Osteocyte (in vitro differentiated cells): Measurements from ENCODE around the gene SPATS2L. TPM values are rescaled to one million over a fixed set of nuclear protein-coding genes. Genes with fewer than 3 reads are reported as not detected.
A peak's percentile ranks its signal among the peaks of the same experiment; 100 is the strongest.

Experiments used
- DNase-seq: peaks from one replicate; pipeline ENCODE4 v3.0.0; 2021; ENCODE audit warnings: mixed read lengths; ENCODE audit not compliant: unreplicated experiment; ENCODE audit errors: extremely low spot score
- H3K27ac Mint-ChIP-seq: one replicate; pipeline ENCODE4 v1.8.0; 2021; ENCODE audit warnings: mild to moderate bottlenecking, mixed read lengths; ENCODE audit not compliant: unreplicated experiment
- H3K27me3 Mint-ChIP-seq: one replicate; pipeline ENCODE4 v1.8.0; 2021; ENCODE audit warnings: mixed read lengths; ENCODE audit not compliant: unreplicated experiment
- H3K36me3 Mint-ChIP-seq: one replicate; pipeline ENCODE4 v1.8.0; 2021; ENCODE audit warnings: mixed read lengths; ENCODE audit not compliant: unreplicated experiment
- H3K4me1 Mint-ChIP-seq: one replicate; pipeline ENCODE4 v1.8.0; 2021; ENCODE audit warnings: mixed read lengths; ENCODE audit not compliant: unreplicated experiment
- H3K4me3 Mint-ChIP-seq: one replicate; pipeline ENCODE4 v1.8.0; 2021; ENCODE audit warnings: mild to moderate bottlenecking, moderate library complexity, mixed read lengths; ENCODE audit not compliant: unreplicated experiment
- H3K9me3 Mint-ChIP-seq: one replicate; pipeline ENCODE4 v1.8.0; 2021; ENCODE audit warnings: mixed read lengths; ENCODE audit not compliant: unreplicated experiment
- total RNA-seq: library from RNA; stranded (reverse); gene quantifications from 2 replicates; pipeline ENCODE4 v1.2.1, GENCODE V29; 2021
- TF ChIP-seq, protein P1 (sequence below): fragments of 200-600 bp; sonication (generic); IDR thresholded peaks from 2 replicates; pipeline ENCODE4 v1.5.0; 2021; ENCODE audit warnings: antibody characterized with exemption, mild to moderate bottlenecking, moderate library complexity

The SPATS2L gene
- total RNA-seq, 1 donor from 2014 or later = 152 TPM

DNA sequence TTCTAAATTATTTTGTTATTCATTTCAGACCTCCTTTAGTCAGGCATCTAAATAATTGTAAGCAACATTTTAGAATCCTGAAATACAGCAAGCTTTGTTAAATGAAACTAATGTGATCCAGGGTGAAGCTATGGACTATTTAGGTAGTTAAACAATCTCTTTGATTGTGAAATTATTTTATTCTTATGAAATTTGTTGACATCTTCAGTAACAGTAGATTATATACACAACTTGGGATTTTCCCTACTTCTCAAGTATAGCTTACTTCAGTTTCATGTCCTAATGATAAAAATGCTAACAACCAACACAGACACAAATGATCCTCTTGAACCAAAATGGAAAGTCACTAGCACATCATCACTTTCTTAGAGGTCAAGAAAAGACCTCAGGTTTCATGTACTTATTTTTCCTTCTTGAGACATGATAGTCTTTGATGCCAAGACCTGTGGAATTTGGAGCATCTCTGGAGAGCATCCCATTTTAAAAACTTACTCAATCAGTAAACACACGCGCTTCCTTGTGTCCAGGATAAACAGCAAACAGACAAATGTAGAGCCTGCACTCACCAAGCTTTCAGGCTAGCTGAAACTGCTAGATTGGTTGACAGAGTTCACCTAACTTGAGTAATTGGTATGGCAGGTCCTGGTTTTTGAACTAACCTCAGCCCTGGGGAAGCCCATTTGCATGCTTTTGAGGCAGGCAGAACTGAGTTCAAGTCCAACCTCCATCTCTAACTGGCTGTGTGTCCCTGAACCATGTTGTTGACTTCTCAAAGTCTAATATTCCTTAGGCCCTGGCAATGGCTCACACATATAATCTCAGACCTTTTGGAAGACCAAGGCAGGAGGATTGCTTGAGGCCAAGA lies 155.6 kb downstream of the SPATS2L start:
- H3K9me3 Mint-ChIP-seq = no peaks in the 10 kb centered on the region
- no peak for DNase-seq
- no peak overlapping the region for H3K27ac Mint-ChIP-seq

DNA sequence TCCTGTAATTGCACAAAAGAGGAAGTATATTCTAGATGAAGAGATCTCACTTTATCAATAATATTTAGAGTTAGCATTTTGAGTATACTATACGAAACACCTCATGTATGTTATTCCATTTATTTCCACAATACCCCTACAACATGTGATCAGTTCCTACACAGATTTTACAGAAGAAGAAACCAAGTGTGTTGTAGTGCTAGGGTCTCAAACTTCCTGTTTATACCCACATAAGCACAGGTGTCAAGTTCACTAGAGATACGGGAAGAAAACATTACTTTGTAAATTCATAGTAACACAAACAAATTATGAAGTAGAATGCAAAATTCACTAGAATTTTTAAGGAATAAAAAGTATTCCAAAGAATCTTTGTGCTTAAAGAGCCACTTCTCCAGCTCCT lies 157.0 kb downstream of the SPATS2L start:
- Mint-ChIP-seq H3K9me3 (no peaks in the 10 kb centered on the region), H3K4me1 (peaks cover 4% of the 10 kb centered on the region), H3K27me3 (no peaks in the 10 kb centered on the region), H3K4me3 (no peak overlapping the region), H3K36me3 (peaks cover 49% of the 10 kb centered on the region), H3K27ac (no peak overlapping the region)
- TF ChIP-seq, protein P1, sequence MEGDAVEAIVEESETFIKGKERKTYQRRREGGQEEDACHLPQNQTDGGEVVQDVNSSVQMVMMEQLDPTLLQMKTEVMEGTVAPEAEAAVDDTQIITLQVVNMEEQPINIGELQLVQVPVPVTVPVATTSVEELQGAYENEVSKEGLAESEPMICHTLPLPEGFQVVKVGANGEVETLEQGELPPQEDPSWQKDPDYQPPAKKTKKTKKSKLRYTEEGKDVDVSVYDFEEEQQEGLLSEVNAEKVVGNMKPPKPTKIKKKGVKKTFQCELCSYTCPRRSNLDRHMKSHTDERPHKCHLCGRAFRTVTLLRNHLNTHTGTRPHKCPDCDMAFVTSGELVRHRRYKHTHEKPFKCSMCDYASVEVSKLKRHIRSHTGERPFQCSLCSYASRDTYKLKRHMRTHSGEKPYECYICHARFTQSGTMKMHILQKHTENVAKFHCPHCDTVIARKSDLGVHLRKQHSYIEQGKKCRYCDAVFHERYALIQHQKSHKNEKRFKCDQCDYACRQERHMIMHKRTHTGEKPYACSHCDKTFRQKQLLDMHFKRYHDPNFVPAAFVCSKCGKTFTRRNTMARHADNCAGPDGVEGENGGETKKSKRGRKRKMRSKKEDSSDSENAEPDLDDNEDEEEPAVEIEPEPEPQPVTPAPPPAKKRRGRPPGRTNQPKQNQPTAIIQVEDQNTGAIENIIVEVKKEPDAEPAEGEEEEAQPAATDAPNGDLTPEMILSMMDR = no peak
- no peak for DNase-seq

More for the DNA sequence above, 155.6 kb downstream of the SPATS2L start:
- H3K36me3 Mint-ChIP-seq = peaks cover 45% of the 10 kb centered on the region
- no peak overlapping the region for H3K4me3 Mint-ChIP-seq
- peaks cover under 1% of the 10 kb centered on the region for H3K4me1 Mint-ChIP-seq
- H3K27me3 Mint-ChIP-seq = no peaks in the 10 kb centered on the region
- TF ChIP-seq, protein P1 = no peak

DNA sequence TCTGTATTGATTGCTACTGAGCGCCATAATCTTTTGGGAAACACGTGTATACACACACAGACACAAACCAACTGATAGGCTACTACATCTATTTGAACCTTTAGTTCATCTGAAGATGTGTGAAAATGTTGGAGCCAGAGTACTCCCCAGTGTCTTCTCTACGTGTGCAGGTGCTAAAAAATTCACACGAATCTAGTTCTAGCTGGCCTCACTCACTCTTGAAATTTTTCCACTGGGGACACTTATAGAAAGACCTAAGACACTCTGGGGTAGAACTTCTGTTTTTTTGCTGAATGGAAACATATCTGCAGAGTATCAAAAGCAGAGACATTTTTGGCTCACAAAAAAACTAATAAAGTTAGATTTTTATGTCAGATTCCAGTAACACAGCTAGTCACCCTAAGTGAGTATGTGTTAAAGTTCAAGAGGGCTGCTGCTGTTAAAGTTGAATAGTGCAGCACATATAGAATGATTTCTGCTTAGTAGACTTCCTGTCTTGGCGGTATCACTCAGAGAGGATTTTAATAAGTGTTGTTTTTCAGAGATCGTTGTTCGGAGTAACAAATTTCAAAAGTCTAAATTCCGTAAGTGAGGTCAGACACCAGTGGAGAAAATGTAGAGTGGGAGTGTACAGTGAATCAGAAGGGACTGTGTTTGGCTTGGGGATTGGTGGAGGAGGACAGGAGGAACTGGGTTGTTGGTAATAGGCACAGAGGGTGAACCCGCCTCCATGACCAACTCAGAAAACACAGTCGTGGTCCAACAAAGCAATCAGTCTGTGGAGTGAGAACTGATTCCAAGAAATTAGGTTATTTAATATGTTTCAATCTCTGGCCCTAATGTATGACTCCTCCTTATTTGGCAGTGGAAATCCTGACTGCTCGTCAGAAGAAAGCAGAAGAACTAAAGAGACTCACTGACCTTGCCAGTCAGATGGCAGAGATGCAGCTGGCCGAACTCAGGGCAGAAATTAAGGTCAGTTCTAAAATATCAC lies 160.2 kb downstream of the SPATS2L start:
- H3K9me3 Mint-ChIP-seq = no peaks in the 10 kb centered on the region
- H3K4me1 Mint-ChIP-seq = peaks cover 4% of the 10 kb centered on the region
- peaks cover 56% of the 10 kb centered on the region for H3K36me3 Mint-ChIP-seq
- no peak for DNase-seq
- H3K27ac Mint-ChIP-seq = peak overlapping the region; percentile 17
- TF ChIP-seq, protein P1 = no peak
- H3K27me3 Mint-ChIP-seq = no peaks in the 10 kb centered on the region
- no peak overlapping the region for H3K4me3 Mint-ChIP-seq

DNA sequence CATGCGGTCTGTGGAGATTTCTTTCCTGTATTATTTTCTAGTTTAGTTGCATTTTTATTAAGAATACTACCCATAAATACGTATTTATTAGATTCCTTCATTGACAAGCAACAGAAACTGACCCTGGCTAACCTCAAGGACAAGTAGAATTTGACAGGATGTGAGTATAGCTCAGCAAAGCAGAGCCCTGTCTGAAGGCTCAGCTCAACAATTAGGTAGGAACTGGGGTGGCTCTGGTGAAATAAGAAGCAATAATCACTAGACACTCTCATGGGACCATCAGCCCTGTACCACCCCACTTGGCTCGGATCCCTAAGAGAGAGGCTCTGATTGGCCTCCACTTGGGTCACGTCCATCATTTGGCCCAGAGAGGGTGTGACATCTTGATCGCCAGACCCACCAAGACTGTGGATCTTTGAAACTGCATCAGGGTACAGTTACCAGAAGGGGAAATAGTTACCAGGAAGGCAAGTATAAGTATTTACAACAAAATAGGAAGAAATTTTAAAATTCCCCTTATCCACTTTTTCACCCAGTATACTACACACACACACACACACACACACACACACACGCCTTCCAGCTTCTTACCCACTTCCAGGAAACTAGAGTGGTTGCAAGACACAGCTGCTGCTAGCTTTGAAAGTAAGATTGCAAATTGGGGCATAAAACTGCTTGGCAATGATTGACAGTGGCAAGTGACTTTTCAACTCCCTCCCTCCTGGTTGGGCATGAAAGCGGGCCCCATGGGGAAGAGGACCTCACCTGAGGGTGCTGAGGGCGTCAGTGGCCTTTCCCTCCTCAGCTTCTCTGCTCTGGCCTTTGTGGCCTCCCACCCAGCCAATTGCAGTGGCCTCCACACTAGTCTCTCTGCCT lies 161.6 kb downstream of the SPATS2L start:
- DNase-seq = no peak
- no peaks in the 10 kb centered on the region for H3K9me3 Mint-ChIP-seq
- peaks cover 55% of the 10 kb centered on the region for H3K36me3 Mint-ChIP-seq
- H3K27ac Mint-ChIP-seq = no peak overlapping the region
- H3K27me3 Mint-ChIP-seq = no peaks in the 10 kb centered on the region
- TF ChIP-seq, protein P1 = no peak
- no peak overlapping the region for H3K4me3 Mint-ChIP-seq
- peaks cover 4% of the 10 kb centered on the region for H3K4me1 Mint-ChIP-seq
